NCI-H748 treated with DMSO at 0.1 percent for 48 hours (cell line): ENCODE data around the gene THUMPD2.

ENCODE experiments used
- DNase-seq: peaks from one replicate; lab custom pipeline; 2025; lab: John Stamatoyannopoulos, UW

The THUMPD2 gene

GRCh38 chr2:39717067-39717466 is 62.0 kb downstream of the THUMPD2 start:
- DNase-seq, result peak; percentile 25

- no peak for DNase-seq
Measured at GRCh38 chr2:39715822-39716221, 63.2 kb downstream of the THUMPD2 start.

- no peak for DNase-seq
Measured at GRCh38 chr2:39715095-39715494, 64.0 kb downstream of the THUMPD2 start.

- no peak for DNase-seq
Measured at GRCh38 chr2:39712953-39713352, 66.1 kb downstream of the THUMPD2 start.

- DNase-seq, result no peak
Measured at GRCh38 chr2:39710807-39711206, 68.3 kb downstream of the THUMPD2 start.

GRCh38 chr2:39708003-39708402 is 71.1 kb downstream of the THUMPD2 start:
- DNase-seq, result no peak

GRCh38 chr2:39706945-39707344 is 72.1 kb downstream of the THUMPD2 start:
- no peak for DNase-seq

- no peak for DNase-seq
Measured at GRCh38 chr2:39706312-39706711, 72.7 kb downstream of the THUMPD2 start.

- no peak for DNase-seq
Measured at GRCh38 chr2:39705638-39706037, 73.4 kb downstream of the THUMPD2 start.

- DNase-seq, result peak; percentile 18
Measured at GRCh38 chr2:39704540-39704939, 74.5 kb downstream of the THUMPD2 start.

- DNase-seq, result no peak
Measured at GRCh38 chr2:39703181-39703872, 75.7 kb downstream of the THUMPD2 start.

- no peak for DNase-seq
Measured at GRCh38 chr2:39701137-39701536, 77.9 kb downstream of the THUMPD2 start.

GRCh38 chr2:39697454-39697853 is 81.6 kb downstream of the THUMPD2 start:
- DNase-seq, result no peak

- DNase-seq, result no peak
Measured at GRCh38 chr2:39696838-39697237, 82.2 kb downstream of the THUMPD2 start.

GRCh38 chr2:39696101-39696553 is 82.9 kb downstream of the THUMPD2 start:
- peak; percentile 91 for DNase-seq

GRCh38 chr2:39693245-39693644 is 85.8 kb downstream of the THUMPD2 start:
- DNase-seq, result no peak

GRCh38 chr2:39689876-39690275 is 89.2 kb downstream of the THUMPD2 start:
- no peak for DNase-seq

- DNase-seq, result peak; percentile 83
Measured at GRCh38 chr2:39689272-39689841, 89.7 kb downstream of the THUMPD2 start.

- peak; percentile 13 for DNase-seq
Measured at GRCh38 chr2:39688181-39688580, 90.9 kb downstream of the THUMPD2 start.

GRCh38 chr2:39686456-39686855 is 92.6 kb downstream of the THUMPD2 start:
- no peak for DNase-seq
